ENCODE data around the gene EYS.

DNA sequence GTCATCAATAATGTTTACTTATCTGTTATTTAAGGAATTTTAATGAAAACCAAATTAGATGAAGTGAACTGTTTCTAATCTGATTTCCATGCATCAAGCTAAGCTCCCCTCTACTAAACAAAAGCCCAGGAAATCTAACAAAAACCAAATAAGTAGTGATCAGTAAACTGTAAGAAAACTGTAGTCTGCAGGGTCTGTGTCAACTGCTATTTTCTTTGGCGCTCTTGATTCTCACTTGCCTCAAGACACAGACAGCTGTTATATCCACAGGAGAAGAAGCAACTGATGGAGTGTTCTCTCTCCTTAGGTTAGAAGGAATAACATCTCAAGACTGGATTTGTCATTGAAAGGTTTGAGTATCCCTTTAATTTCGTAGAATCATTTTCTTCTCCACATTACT is 1777.9 kb downstream of the EYS start:
- TF ChIP-seq POLR2A (IDR thresholded peaks at IDR 0.05), result no peak
- TF ChIP-seq, protein P1, sequence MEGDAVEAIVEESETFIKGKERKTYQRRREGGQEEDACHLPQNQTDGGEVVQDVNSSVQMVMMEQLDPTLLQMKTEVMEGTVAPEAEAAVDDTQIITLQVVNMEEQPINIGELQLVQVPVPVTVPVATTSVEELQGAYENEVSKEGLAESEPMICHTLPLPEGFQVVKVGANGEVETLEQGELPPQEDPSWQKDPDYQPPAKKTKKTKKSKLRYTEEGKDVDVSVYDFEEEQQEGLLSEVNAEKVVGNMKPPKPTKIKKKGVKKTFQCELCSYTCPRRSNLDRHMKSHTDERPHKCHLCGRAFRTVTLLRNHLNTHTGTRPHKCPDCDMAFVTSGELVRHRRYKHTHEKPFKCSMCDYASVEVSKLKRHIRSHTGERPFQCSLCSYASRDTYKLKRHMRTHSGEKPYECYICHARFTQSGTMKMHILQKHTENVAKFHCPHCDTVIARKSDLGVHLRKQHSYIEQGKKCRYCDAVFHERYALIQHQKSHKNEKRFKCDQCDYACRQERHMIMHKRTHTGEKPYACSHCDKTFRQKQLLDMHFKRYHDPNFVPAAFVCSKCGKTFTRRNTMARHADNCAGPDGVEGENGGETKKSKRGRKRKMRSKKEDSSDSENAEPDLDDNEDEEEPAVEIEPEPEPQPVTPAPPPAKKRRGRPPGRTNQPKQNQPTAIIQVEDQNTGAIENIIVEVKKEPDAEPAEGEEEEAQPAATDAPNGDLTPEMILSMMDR (IDR thresholded peaks at IDR 0.05), result no peak
- no peak for TF ChIP-seq POLR2AphosphoS5 (IDR thresholded peaks at IDR 0.05)
